Neural crest cell (in vitro differentiated cells): ENCODE results near the gene GSPT1. TPM values are rescaled to one million over a fixed set of nuclear protein-coding genes. Genes with fewer than 3 reads are reported as not detected.
"Not testable (repeated sequence)": the region's sequence is repeated elsewhere in the genome, so short reads cannot be mapped to it uniquely, and the experiment has no call there.

Experiments
- DNase-seq: peaks from one replicate; pipeline ENCODE4 v3.0.0; 2021; ENCODE audit warnings: low read depth, mixed read lengths, low spot score
- H3K27ac Mint-ChIP-seq: one replicate; pipeline ENCODE4 v1.8.0; 2021; ENCODE audit warnings: mild to moderate bottlenecking, mixed read lengths; ENCODE audit not compliant: unreplicated experiment
- H3K27me3 Mint-ChIP-seq: 2 replicates; pipeline ENCODE4 v1.8.0; 2021; ENCODE audit warnings: low read depth, mild to moderate bottlenecking, mixed read lengths
- H3K36me3 Mint-ChIP-seq: 2 replicates; pipeline ENCODE4 v1.8.0; 2021; ENCODE audit warnings: low read depth, mild to moderate bottlenecking, mixed read lengths
- H3K4me1 Mint-ChIP-seq: 2 replicates; pipeline ENCODE4 v1.8.0; 2021; ENCODE audit warnings: mixed read lengths
- H3K4me3 Mint-ChIP-seq: one replicate; pipeline ENCODE4 v1.8.0; 2021; ENCODE audit warnings: mild to moderate bottlenecking, mixed read lengths
- H3K9me3 Mint-ChIP-seq: 2 replicates; pipeline ENCODE4 v1.8.0; 2021; ENCODE audit warnings: mixed read lengths
- long read RNA-seq: library from polyadenylated mRNA; unstranded; transcript quantifications from one replicate; pipeline ENCODE4 v2.0.0, GENCODE V29; 2020
- total RNA-seq: library from RNA; stranded (reverse); gene quantifications from 2 replicates; pipeline ENCODE4 v1.2.1, GENCODE V29; 2021
- TF ChIP-seq, protein P1 (sequence below): fragments of 200-600 bp; sonication (generic); conservative IDR thresholded peaks from 2 replicates; pipeline ENCODE4 v1.5.0; 2021; ENCODE audit warnings: antibody characterized with exemption, mild to moderate bottlenecking

GSPT1 gene
- 126 and 127 TPM in 2 replicates for total RNA-seq
- long read RNA-seq, partial matches to known transcripts, result 11 of 27 reads
- long read RNA-seq, other reads (novel, unspliced or antisense), result 16 of 27 reads

DNA sequence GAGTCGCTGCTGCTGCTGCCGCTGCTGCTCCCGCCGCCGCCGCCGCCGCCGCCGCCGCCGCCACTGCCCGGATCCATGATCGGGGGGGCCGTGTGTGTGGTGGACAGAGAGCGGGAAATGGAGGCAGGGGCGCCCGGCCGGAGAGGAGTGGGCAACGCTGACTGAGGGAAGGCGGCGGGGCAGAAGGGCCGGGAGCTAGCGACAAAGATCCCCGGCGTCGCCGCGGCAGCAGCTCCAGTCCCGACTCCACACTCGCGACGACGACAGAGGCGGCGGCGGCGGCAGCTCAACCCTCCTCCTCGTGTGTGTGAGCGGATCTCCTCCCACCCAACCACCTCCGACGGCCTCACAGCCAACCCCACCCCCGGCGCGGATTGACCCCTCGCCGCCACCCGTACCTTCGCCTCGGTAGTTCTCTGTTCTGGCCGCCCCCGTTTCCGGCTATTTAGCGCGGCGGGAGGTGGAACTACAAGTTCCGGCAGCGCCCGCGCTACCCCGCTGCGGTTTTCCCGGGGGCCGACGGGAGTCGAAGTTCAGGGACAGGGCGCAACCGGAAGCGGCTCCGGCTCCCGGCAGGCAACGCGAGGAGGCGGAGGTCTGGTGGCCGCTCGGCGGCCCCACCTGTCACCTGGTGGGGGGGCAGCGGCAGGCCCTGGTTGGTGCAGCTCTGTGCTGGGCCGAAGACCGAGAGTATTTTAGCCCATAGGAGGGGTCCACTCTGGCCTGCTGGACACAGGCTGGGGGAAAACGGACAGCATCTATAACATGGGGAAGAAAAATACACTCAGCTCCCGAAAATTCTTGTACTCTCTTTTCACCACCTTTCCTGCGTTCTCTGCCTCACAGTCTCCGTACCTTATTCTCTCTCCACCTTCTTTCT lies at the start of gene GSPT1:
Gene GSPT1 (minus strand): TSS at position 313 of the 880 bp plus-strand sequence. CDS start 236 bp downstream, at position 77.
- H3K36me3 Mint-ChIP-seq, result peaks cover 2% of the 10 kb centered on the region
- H3K4me3 Mint-ChIP-seq, result peak within 1 kb of the TSS; percentile 97
- TF ChIP-seq, protein P1, sequence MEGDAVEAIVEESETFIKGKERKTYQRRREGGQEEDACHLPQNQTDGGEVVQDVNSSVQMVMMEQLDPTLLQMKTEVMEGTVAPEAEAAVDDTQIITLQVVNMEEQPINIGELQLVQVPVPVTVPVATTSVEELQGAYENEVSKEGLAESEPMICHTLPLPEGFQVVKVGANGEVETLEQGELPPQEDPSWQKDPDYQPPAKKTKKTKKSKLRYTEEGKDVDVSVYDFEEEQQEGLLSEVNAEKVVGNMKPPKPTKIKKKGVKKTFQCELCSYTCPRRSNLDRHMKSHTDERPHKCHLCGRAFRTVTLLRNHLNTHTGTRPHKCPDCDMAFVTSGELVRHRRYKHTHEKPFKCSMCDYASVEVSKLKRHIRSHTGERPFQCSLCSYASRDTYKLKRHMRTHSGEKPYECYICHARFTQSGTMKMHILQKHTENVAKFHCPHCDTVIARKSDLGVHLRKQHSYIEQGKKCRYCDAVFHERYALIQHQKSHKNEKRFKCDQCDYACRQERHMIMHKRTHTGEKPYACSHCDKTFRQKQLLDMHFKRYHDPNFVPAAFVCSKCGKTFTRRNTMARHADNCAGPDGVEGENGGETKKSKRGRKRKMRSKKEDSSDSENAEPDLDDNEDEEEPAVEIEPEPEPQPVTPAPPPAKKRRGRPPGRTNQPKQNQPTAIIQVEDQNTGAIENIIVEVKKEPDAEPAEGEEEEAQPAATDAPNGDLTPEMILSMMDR, result no peak
- no peaks in the 10 kb centered on the region for H3K9me3 Mint-ChIP-seq
- DNase-seq, result peak; percentile 99
- peaks cover 21% of the 10 kb centered on the region for H3K27me3 Mint-ChIP-seq
- peak within 1 kb of the TSS; percentile 96 for H3K27ac Mint-ChIP-seq
- H3K4me1 Mint-ChIP-seq, result peaks cover 39% of the 10 kb centered on the region

DNA sequence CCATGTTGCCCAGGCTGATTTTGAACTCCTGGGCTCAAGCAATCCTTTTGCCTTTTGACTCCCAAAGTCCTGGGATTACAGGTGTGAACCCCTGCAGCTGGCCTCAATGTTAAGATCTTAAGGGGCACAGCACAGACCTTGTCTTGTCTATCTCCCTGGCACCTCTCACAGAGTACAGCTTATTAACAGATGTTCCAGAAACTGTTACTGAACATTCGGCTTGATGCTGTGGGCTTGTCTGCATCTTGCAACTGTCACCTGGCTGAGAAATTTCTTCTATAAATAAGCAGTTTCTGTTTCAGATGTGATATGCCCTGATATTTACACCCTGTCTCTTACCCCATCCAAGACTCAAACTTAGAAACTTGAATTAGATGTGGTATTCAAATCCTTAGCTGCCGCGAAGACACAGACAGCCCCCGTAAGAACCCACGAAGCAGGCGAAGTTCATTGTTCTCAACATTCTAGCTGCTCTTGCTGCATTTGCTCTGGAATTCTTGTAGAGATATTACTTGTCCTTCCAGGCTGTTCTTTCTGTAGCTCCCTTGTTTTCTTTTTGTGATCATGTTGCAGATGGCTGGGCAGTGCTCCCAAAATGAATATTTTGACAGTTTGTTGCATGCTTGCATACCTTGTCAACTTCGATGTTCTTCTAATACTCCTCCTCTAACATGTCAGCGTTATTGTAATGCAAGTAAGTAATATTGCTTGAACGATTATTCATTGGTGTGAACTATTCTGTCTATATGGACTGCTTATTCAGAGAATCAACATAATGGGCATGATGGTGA lies 49.2 kb upstream of the GSPT1 start, which contains the start of gene TNFRSF17:
Gene TNFRSF17 (plus strand): TSS at position 450 of the 791 bp plus-strand sequence. CDS start 115 bp downstream, at position 565.
- Mint-ChIP-seq H3K4me3 (no peak within 1 kb of the TSS), H3K4me1 (no peaks in the 10 kb centered on the region), H3K36me3 (no peaks in the 10 kb centered on the region), H3K9me3 (no peaks in the 10 kb centered on the region), H3K27ac (no peak within 1 kb of the TSS), H3K27me3 (no peaks in the 10 kb centered on the region)
- no peak for DNase-seq
- TF ChIP-seq, protein P1, result no peak

DNA sequence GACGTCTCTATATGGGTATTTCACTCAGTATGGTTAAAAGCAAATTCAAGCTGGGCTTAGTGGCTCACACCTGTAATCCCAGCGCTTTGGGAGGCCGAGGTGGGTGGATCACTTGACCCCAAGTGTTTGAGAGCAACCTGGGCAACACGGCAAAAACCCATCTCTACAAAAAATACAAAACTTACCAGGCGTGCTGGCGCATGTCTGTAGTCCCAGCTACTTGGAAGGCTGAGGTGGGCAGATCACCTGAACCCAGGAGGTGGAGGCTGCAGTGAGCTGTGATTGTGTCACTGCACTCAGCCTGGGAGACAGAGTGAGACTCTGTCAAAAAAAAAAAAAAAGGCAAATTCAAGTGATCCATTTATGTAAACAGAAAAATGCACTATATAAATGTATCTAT lies 48.0 kb upstream of the GSPT1 start:
- Mint-ChIP-seq H3K27me3 (no peaks in the 10 kb centered on the region), H3K36me3 (no peaks in the 10 kb centered on the region), H3K4me3 (no peak overlapping the region), H3K4me1 (no peaks in the 10 kb centered on the region), H3K9me3 (no peaks in the 10 kb centered on the region), H3K27ac (no peak overlapping the region)
- DNase-seq, result no peak
- TF ChIP-seq, protein P1, result no peak

DNA sequence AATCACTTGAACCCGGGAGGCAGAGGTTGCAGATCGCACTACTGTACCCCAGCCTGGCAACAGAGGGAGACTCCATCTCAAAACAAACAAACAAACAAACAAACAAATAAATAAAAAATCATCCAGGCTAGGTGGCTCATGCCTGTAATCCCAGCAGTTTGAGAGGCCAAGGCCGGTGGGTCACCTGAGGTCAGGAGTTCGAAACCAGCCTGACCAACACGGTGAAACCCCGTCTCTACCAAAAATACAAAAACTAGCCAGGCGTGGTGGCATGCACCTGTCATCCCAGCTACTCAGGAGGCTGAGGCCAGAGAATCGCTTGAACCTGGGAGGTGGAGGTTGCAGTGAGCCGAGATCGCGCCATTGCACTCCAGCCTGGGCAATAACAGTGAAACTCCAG lies 47.2 kb upstream of the GSPT1 start:
- DNase-seq, H3K27ac Mint-ChIP-seq, H3K4me3 Mint-ChIP-seq, H3K27me3 Mint-ChIP-seq, H3K4me1 Mint-ChIP-seq, H3K36me3 Mint-ChIP-seq, H3K9me3 Mint-ChIP-seq: not testable (repeated sequence)

DNA sequence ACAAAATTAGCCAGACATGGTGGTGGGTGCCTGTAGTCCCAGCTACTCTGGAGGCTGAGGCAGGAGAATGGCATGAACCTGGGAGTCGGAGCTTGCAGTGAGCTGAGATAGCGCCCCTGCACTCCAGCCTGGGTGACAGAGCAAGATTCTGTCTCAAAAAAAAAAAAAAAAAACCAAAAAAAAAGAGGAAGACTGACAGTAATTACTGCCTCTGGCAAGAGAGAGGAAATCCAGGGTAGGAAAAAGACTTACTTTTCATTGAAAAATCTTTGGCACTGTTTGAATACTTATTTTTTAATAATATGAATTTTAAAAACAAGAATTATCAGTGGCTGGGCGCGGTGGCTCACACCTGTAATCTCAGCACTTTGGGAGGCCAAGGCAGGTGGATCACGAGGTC lies 46.7 kb upstream of the GSPT1 start:
- not testable (repeated sequence) for H3K9me3 Mint-ChIP-seq, DNase-seq, H3K27me3 Mint-ChIP-seq, H3K4me1 Mint-ChIP-seq, H3K4me3 Mint-ChIP-seq, H3K27ac Mint-ChIP-seq, H3K36me3 Mint-ChIP-seq

DNA sequence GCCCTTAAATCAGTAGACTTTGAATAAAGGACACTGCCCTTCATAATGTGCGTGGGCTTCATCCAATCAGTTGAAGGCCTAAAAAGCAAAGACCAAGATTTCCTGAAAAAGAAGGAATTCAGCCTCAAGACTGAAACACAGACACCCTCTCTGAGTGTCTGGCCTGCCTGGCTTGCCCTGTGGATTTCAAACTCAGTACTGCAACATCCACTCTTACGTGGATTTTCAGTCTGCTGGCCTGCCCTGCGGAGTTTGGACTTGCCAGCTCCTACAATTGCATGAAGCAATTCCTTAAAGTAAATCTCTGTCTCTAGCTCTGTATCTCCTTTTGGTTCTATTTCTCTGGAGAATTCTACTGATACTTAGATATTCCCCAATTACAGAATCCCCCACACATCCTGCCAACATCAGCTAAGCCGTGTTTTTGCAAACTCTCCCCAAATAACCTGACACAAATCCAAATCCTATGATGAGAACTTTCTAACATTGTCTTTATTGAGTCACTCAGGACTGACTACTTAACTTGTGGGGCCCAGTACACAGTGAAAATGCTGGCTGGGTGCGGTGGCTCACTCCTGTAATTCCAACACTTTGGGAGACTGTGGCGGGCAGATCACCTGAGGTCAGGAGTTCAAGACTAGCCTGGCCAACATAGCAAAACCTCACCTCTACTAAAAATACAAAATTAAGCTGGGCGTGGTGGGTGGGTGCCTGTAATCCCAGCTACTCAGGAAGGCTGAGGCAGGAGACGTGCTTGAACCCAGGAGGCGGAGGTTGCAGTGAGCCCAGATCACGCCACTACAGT lies 42.0 kb upstream of the GSPT1 start:
- TF ChIP-seq, protein P1, result no peak
- Mint-ChIP-seq H3K4me1 (no peaks in the 10 kb centered on the region), H3K36me3 (no peaks in the 10 kb centered on the region), H3K4me3 (no peak overlapping the region), H3K9me3 (no peaks in the 10 kb centered on the region), H3K27ac (no peak overlapping the region), H3K27me3 (no peaks in the 10 kb centered on the region)
- no peak for DNase-seq
